ENCODE data around the gene FDX2. TPM values are rescaled to one million over a fixed set of nuclear protein-coding genes. Genes with fewer than 3 reads are reported as not detected.

The FDX2 gene
- total RNA-seq: 14.3 and 18.0 TPM in 2 replicates

DNA sequence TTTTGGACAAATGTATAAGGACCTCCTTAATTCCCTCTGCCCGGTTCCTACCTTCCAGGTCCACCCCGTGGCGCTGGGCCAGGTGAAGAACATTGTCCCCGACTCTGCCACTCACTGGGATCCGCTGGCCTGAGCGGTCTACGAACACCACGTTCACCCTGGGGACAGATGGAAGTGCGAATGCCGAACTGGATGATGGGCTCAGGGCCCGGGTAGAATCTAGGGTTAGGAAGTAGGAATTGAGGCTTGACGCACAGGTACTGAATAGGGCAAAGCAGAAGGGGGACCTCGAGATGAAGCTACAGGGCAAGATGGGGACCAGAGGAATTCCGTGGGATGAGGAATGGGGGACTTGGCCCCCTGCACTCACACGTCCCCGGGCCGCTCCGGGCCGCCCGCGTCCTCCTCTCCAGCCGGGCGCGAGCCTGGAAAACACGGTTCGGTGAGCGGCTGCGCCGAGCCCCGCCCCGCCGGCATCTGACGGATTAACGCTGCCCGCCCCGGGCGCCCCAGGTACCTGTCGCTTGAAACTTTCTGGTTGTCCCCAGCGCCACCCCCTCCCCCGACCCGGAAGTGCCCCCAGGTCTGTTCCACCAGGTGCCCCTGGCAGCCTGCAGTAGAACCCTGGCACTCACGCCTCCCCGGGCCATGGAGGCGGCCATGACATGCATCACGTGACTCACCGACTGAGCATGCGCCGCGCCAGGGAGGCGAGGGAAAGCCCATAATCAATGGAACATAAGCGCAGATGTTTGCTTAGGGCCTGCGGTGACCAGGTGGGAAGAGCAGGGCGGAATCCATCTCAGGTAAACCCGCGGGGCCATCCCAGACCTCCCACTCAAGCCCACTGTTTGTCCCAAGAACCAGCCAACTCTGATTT is at the start of gene FDX2:
Gene FDX2, minus strand, starts transcription at position 681 of the 880 bp plus-strand sequence. Its CDS starts 19 bp downstream, at position 662.

DNA sequence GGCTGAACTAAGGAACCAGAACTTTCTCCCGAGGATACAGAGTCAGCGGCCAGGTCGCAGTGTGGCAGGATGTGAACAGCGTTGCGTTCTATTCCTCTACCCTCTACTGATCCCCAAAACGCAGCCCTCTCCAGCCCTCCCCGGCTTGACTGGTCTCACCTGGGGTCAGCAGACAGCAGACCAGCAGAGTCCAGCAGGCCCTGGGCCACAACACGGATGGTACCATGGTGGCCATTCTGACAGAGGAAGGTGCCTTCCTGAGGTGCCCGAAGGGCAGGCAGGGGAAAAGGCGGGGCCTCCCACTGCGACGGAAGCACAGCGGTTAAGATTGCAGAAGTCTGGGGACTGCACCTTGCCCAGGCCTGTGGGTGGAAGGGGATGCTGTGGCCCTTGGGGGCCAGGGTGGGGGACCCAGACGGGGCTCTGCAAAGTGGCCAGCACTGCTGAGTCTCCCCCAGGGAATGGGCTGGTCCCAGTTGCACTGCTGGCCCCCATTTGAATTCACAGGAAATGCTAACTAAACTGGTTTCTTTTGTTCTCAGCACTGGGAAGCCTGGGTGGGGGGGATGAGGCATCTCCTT is 23.7 kb upstream of the FDX2 start, which contains the start of gene ICAM3:
Gene ICAM3, minus strand, starts transcription at position 245 of the 581 bp plus-strand sequence. Its CDS starts 10 bp downstream, at position 235.

DNA sequence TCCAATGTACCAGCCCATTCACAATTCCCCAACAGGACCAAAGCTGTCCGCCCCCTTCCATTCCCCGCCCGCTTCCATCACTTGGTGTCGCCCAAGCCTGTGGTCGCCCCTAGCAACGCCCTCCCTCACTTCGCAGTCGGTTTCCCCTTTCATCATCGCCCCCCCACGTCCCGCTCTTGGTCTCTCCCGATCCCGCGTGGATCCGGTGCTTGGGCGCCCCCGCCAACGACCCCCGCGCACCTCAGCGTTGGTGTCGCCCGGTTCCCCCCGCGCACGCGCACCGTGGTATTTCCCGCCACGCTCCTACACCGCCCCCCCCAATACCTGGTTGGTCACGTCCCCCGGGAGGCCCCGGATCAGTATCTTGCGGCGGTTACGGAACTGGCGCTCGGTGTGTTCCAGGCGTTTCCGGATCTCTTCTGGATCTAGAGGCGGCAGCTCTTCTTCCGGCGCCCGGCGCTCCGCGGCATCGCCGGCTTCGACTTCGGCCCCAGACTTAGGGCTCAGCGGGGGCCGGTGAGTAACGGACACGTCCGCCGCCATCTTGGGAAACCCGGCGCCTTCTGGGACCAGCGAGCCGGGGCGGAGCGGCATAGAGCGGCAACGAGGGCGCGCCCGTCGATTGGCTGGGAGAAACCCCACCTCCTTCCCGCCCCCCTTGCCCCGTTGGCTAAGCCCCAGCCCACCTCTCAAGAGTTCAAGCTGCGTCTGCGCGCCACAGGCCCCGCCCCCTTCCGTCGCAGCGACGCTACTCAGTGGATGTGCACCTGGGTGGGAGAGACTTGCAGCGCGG is 17.3 kb upstream of the FDX2 start, which contains the start of gene RAVER1:
Gene RAVER1, minus strand, starts transcription at position 565 of the 793 bp plus-strand sequence. Its CDS starts 22 bp downstream, at position 543.

DNA sequence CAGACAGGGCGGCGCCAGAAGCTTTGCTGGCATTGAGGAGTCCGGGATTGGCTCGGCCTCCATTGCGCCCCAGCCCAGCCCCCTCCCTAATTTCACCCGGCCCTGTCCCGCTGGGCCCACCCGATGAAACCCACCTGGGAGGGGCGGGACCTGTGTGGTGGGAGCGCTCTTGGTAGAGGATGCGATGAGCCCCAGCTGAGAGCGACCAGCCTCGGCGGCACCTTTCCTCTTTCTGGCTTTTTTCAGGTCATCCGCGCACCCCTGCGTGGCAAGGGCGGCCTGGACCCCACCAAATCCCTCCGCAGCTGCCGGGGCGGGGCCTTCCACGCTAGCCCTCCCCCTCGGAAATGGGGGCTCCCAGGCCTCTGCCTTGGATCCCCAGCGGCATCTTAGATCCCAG is 6.4 kb downstream of the FDX2 start, which contains the start of gene ZGLP1:
Gene ZGLP1, minus strand, starts transcription at position 393 of the 400 bp plus-strand sequence.

DNA sequence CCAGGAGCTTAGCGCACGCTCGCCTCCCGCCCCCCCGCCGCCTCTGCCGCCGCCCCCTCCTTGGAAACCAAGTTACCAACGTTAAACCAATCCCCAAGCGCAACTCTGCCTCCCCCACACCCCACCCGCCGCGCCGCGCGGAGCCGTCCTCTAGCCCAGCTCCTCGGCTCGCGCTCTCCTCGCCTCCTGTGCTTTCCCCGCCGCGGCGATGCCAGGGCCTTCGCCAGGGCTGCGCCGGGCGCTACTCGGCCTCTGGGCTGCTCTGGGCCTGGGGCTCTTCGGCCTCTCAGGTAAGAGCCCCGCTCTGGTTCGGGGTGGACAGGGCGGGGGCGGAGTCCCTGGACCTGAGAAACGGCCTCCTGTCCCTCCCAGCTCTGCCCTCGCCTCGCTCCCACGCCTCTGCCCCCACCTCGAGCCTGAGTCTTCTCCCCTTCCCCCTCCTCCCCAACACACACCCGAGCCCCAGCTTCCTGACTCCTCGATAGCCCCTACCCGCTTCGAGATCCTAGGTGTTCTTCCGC is 25.9 kb downstream of the FDX2 start, which contains the start of gene ICAM5:
Gene ICAM5, plus strand, starts transcription at position 117 of the 521 bp plus-strand sequence. Its CDS starts 92 bp downstream, at position 209.

DNA sequence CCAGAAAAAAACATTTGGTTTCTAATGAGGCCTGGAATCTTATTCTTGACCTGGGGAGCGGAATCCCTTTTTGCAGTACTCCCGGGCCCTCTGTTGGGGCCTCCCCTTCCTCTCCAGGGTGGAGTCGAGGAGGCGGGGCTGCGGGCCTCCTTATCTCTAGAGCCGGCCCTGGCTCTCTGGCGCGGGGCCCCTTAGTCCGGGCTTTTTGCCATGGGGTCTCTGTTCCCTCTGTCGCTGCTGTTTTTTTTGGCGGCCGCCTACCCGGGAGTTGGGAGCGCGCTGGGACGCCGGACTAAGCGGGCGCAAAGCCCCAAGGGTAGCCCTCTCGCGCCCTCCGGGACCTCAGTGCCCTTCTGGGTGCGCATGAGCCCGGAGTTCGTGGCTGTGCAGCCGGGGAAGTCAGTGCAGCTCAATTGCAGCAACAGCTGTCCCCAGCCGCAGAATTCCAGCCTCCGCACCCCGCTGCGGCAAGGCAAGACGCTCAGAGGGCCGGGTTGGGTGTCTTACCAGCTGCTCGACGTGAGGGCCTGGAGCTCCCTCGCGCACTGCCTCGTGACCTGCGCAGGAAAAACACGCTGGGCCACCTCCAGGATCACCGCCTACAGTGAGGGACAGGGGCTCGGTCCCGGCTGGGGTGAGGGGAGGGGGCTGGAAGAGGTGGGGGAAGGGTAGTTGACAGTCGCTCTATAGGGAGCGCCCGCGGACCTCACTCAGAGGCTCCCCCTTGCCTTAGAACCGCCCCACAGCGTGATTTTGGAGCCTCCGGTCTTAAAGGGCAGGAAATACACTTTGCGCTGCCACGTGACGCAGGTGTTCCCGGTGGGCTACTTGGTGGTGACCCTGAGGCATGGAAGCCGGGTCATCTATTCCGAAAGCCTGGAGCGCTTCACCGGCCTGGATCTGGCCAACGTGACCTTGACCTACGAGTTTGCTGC is 28.7 kb downstream of the FDX2 start, which contains the start of gene ICAM4:
Gene ICAM4, plus strand, starts transcription at position 153 of the 935 bp plus-strand sequence. Its CDS starts 58 bp downstream, at position 211.

DNA sequence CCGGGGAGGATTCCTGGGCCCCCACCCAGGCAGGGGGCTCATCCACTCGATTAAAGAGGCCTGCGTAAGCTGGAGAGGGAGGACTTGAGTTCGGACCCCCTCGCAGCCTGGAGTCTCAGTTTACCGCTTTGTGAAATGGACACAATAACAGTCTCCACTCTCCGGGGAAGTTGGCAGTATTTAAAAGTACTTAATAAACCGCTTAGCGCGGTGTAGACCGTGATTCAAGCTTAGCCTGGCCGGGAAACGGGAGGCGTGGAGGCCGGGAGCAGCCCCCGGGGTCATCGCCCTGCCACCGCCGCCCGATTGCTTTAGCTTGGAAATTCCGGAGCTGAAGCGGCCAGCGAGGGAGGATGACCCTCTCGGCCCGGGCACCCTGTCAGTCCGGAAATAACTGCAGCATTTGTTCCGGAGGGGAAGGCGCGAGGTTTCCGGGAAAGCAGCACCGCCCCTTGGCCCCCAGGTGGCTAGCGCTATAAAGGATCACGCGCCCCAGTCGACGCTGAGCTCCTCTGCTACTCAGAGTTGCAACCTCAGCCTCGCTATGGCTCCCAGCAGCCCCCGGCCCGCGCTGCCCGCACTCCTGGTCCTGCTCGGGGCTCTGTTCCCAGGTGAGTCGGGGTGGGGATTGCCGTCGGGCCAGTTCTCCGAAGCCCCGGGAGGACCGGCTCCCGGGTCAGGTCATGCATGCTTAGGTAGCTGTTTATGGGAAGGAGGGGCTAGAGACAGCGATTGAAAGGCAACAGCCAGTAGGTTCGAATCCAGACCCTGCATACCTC is 45.0 kb downstream of the FDX2 start, which contains the start of gene ICAM1:
Gene ICAM1, plus strand, starts transcription at position 505 of the 779 bp plus-strand sequence. Its CDS starts 40 bp downstream, at position 545.

Small RNAs within 50 kb of the gene (small RNA-seq; reads per million reads assigned to genes)
- gene AC011511.1 (not detected), gene AC011511.4 (not detected)

Other genes with a start within 250 kb of the FDX2 start
- gene SHFL, start 229.7 kb downstream of the FDX2 start, total RNA-seq: 15.4 and 15.6 TPM in 2 replicates
- gene ANGPTL6, start 213.3 kb downstream of the FDX2 start, total RNA-seq: 0.13 TPM in 1 of 2 replicates, not detected in the other
- 25.0 and 31.6 TPM in 2 replicates for gene PPAN, start 209.7 kb downstream of the FDX2 start, total RNA-seq
- gene P2RY11, start 204.3 kb downstream of the FDX2 start, total RNA-seq: 1.7 and 2.3 TPM in 2 replicates
- gene EIF3G, start 196.1 kb downstream of the FDX2 start, total RNA-seq: 184 and 204 TPM in 2 replicates
- gene DNMT1, start 121.1 kb downstream of the FDX2 start, total RNA-seq: 107 and 119 TPM in 2 replicates
- 0.53 and 0.65 TPM in 2 replicates for gene S1PR2, start 84.7 kb downstream of the FDX2 start, total RNA-seq
- 48.1 and 61.8 TPM in 2 replicates for gene MRPL4, start 63.8 kb downstream of the FDX2 start, total RNA-seq
- gene ICAM1, start 44.9 kb downstream of the FDX2 start, total RNA-seq: 8.5 and 16.2 TPM in 2 replicates
- 0.29 and 0.40 TPM in 2 replicates for gene ICAM4, start 29.1 kb downstream of the FDX2 start, total RNA-seq
- 0.29 TPM in 1 of 2 replicates, not detected in the other for gene ICAM5, start 26.1 kb downstream of the FDX2 start, total RNA-seq
- 0.27 and 0.79 TPM in 2 replicates for gene ZGLP1, start 6.2 kb downstream of the FDX2 start, total RNA-seq
- 13.8 and 21.3 TPM in 2 replicates for gene RAVER1, start 17.5 kb upstream of the FDX2 start, total RNA-seq
- 5.1 and 7.8 TPM in 2 replicates for gene ICAM3, start 23.6 kb upstream of the FDX2 start, total RNA-seq
- gene TYK2, start 64.6 kb upstream of the FDX2 start, total RNA-seq: 76.1 and 76.9 TPM in 2 replicates
- 237 and 265 TPM in 2 replicates for gene CDC37, start 87.5 kb upstream of the FDX2 start, total RNA-seq
- 3.9 and 5.7 TPM in 2 replicates for gene PDE4A, start 104.5 kb upstream of the FDX2 start, total RNA-seq
- gene KEAP1, start 187.3 kb upstream of the FDX2 start, total RNA-seq: 59.3 and 65.0 TPM in 2 replicates
- gene S1PR5, start 201.4 kb upstream of the FDX2 start, total RNA-seq: not detected in 2 replicates
- 10.3 and 10.8 TPM in 2 replicates for gene ATG4D, start 227.9 kb upstream of the FDX2 start, total RNA-seq
- 9.2 and 9.3 TPM in 2 replicates for gene KRI1, start 250.0 kb upstream of the FDX2 start, total RNA-seq

All from thoracic aorta endothelial cell (primary cell).